HUES64 (cell line): Measurements from ENCODE around the gene FAM219B.
"Not testable (repeated sequence)": the region's sequence is repeated elsewhere in the genome, so short reads cannot be mapped to it uniquely, and the experiment has no call there.

Experiments
- H3K27ac ChIP-seq: 2 replicates; pipeline ENCODE4 v1.7.0; 2013; ENCODE audit warnings: low read depth, low read length, inconsistent platforms
- H3K27me3 ChIP-seq: 2 replicates; pipeline ENCODE4 v1.6.1; 2013; ENCODE audit warnings: mild to moderate bottlenecking, low read length; ENCODE audit not compliant: insufficient read depth
- H3K36me3 ChIP-seq: 2 replicates; pipeline ENCODE4 v1.6.1; 2013; ENCODE audit warnings: mild to moderate bottlenecking, low read length; ENCODE audit not compliant: insufficient read depth
- H3K4me1 ChIP-seq: 2 replicates; pipeline ENCODE4 v1.6.1; 2013; ENCODE audit warnings: mild to moderate bottlenecking, low read length, moderate library complexity; ENCODE audit not compliant: insufficient read depth
- H3K4me3 ChIP-seq: 2 replicates; pipeline ENCODE4 v1.5.1; 2013; ENCODE audit warnings: mild to moderate bottlenecking, low read length, moderate library complexity
- H3K9ac ChIP-seq: 2 replicates; pipeline ENCODE4 v1.6.1; 2013; ENCODE audit warnings: mild to moderate bottlenecking, low read depth, low read length
- H3K9me3 ChIP-seq: 2 replicates; pipeline ENCODE4 v1.6.1; 2013; ENCODE audit warnings: low read depth, low read length; ENCODE audit not compliant: insufficient read depth
- WGBS: fragments of 150-250, 120-280 bp; methylation state at CpG from one replicate; pipeline ENCODE4 v1.1.7; 2013; ENCODE audit warnings: missing lambda C conversion rate; 5-methylcytosine and 5-hydroxymethylcytosine counted together

FAM219B gene

DNA sequence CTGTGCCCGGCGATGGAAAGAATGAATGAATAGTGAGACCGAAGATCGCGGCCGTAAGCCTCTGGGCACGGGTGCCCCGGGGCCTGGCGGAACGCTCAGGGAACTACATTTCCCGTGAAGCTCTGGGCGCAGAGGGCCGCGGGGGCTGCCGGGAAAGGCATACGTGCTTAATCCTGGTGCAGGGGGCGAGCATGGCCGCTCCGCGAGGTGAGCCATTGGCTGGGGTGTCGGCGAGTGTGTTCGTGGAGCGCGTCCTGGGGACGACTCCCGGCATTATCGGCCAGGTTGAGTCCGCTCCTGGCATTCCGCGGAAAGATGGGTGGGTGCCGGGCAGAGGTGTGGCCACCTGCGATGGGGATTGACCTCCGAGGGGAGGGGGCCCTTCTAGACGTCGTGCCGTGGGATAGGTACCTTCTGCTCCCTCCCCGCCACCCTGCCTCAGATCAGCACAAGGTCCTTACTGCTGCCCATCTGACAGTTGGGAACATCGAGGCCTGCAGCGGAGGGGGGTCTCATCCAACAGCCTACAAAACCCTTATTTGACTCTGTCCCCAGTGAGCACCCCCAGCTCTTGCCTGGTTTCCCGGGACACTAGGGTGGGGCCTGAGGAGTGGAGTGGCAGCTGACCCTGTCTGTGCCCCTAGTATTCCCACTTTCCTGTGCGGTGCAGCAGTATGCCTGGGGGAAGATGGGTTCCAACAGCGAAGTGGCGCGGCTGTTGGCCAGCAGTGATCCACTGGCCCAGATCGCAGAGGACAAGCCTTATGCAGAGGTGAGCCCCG lies 16.6 kb downstream of the FAM219B start, which contains the start of gene MPI:
Gene MPI, plus strand, starts transcription at position 160 of the 782 bp plus-strand sequence. Its CDS starts 32 bp downstream, at position 192.
- Histone ChIP-seq H3K27me3 (no peaks in the 10 kb centered on the region), H3K9ac (peak within 1 kb of the TSS; percentile 93), H3K36me3 (peaks cover 28% of the 10 kb centered on the region), H3K9me3 (no peaks in the 10 kb centered on the region), H3K27ac (no peak within 1 kb of the TSS), H3K4me1 (no peaks in the 10 kb centered on the region), H3K4me3 (peak within 1 kb of the TSS; percentile 75)
- WGBS, result 3% methylated on average over 47 of the region's 47 CpGs

DNA sequence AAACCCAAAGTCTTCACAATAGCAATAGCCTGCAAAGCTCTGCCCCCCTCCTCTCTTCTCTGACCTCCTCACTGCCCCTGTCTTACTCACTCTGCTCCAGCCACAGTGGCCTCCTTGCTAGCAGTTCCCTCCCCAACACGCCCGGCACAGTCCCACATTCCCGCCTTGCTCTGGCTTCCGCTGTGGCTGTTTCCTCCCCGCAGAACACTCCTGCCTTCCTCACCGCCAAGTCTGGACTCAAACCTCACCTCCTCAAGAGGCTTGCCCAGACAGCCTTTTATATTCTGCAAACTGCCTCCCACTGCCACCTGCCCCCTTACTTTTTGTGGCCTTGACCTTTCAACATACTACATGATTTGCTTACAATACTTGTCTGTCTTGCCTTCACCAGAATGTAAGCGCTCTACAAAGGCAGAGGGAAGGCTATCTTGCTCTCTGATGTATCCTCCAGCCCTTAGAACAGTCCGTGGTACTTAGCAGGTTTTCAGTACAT lies 17.2 kb downstream of the FAM219B start:
- Histone ChIP-seq H3K27ac (no peak overlapping the region), H3K36me3 (peaks cover 28% of the 10 kb centered on the region), H3K9ac (peak overlapping the region; percentile 41), H3K9me3 (no peaks in the 10 kb centered on the region), H3K4me1 (no peaks in the 10 kb centered on the region), H3K4me3 (peak overlapping the region; percentile 75), H3K27me3 (no peaks in the 10 kb centered on the region)
- WGBS, result 27% methylated on average over 8 of the region's 8 CpGs

DNA sequence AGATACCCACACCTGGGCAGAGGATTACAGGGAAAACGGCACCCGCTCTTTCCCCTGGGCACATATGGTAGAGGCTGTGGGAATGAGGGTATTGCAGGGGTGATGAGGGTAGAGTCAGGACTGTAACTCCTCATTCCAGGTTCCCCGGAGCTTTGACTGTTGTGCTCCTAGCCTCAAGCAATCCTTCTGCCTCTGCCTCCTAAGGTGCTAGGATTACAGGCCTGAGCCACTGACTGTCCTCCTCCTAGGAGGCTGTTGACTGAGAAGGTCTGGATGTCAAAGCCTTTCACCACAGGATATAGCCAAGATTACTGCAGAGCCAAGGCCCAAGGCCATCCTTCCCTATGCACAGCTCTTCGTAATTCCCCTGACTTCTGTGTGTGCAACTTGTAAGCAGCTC lies 17.9 kb downstream of the FAM219B start:
- Histone ChIP-seq H3K9ac (no peak overlapping the region), H3K27me3 (no peaks in the 10 kb centered on the region), H3K9me3 (no peaks in the 10 kb centered on the region), H3K4me1 (no peaks in the 10 kb centered on the region), H3K27ac (no peak overlapping the region), H3K36me3 (peaks cover 27% of the 10 kb centered on the region), H3K4me3 (no peak overlapping the region; the same call in 1 of the 2 replicates)
- 95% methylated on average over 4 of the region's 4 CpGs for WGBS

DNA sequence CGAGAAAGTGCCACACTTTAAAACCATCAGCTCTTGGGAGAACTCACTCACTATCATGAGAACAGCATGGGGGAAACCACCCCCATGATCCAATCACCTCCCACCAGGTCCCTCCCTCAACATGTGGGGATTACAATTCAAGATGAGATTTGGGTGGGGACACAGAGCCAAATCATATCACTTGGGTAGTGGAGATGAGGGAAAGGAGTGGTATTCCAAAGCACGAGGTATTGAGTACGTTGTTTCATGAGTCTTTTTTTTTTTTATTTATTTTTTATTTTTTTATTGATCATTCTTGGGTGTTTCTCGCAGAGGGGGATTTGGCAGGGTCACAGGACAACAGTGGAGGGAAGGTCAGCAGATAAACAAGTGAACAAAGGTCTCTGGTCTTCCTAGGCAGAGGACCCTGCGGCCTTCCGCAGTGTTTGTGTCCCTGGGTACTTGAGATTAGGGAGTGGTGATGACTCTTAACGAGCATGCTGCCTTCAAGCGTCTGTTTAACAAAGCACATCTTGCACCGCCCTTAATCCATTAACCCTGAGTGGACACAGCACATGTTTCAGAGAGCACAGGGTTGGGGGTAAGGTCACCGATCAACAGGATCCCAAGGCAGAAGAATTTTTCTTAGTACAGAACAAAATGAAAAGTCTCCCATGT lies 19.0 kb downstream of the FAM219B start:
- not testable (repeated sequence) for H3K9me3 ChIP-seq, H3K27ac ChIP-seq, H3K9ac ChIP-seq, H3K27me3 ChIP-seq, H3K4me1 ChIP-seq, H3K4me3 ChIP-seq
- WGBS, result 100% methylated on average over 2 of the region's 10 CpGs
- H3K36me3 ChIP-seq, result peaks cover 17% of the 10 kb centered on the region

DNA sequence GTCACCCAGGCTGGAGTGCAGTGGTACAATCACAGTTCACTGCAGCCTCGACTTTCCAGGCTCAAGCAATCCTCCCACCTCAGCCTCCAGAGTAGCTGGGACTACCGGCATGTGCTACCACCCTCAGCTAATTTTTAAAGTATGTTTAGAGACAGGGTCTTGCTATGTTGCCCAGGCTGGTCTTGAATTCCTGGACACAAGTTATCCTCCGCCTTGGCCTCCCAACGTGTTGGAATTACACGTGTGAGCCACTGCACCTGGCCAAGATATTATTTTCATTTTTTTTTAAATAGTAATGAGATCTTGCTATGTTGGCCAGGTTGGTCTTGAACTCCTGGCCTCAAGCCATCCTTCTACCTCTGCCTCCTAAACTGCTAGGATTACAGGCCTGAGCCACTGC lies 21.2 kb downstream of the FAM219B start:
- 92% methylated on average over 4 of the region's 5 CpGs for WGBS
- peaks cover 15% of the 10 kb centered on the region for H3K9me3 ChIP-seq
- no peak overlapping the region for H3K27ac ChIP-seq
- H3K27me3 ChIP-seq, result no peaks in the 10 kb centered on the region
- H3K4me1 ChIP-seq, result no peaks in the 10 kb centered on the region
- no peaks in the 10 kb centered on the region for H3K36me3 ChIP-seq
- no peak overlapping the region for H3K9ac ChIP-seq
- H3K4me3 ChIP-seq, result no peak overlapping the region

DNA sequence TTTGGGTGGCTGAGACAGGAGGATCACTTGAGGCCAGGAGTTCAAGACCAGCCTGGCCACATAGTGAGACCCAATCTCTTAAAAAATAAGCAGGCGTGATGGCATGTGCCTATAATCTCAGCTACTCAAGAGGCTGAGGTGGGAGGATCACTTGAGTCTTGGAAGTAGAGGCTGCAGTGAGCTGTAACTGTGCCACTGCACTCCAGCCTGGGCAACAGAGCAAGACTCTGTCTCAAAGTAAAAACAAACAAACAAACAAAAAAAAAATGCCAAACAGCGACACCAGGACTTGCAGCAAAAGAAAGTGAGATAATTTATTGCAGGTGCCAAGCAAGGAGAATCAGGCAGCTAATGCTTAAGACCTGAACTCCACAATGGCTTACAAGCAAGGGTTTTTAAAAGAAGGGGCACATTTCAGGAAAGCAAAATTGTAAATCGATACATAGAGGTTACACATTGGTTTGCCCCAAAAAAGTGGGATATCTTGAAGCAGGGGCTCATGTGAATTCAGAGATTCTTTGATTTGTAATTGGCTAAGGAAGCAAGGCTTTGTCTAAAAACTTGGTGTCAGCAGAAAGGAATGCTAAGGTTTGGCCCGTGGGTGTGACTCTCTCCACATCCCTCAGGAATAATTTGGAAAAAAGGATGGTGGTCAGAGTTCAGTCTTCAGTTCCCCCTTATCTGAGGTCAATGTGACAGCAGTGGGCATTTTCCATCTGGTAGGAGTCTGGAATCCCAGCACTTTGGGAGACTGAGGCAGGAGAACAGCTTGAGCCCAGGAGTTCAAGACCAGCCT lies 22.0 kb downstream of the FAM219B start:
- Histone ChIP-seq H3K4me1 (no peaks in the 10 kb centered on the region), H3K9ac (no peak overlapping the region), H3K4me3 (no peak overlapping the region), H3K27me3 (no peaks in the 10 kb centered on the region), H3K36me3 (no peaks in the 10 kb centered on the region), H3K9me3 (peaks cover 15% of the 10 kb centered on the region), H3K27ac (no peak overlapping the region)
- 80% methylated on average over 4 of the region's 4 CpGs for WGBS

DNA sequence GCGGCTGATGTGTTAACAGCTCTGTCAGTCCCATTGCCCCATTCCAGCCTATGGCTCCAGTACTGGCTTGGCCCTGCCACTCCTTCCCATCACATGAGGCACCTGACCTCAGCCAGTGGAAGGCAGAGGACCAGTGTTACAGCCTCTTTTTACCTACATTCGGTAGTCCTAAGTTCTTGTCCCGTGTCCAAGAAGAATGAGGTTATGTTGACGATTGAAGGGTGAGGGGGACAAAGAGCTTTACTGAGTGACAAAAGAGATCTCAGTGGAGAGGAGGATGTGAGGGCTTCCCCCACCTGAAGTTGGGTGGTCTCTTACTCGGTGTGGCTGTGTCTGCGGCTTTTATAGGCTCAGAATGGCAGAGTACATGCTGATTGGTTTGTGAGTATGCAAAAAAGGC lies 24.1 kb downstream of the FAM219B start:
- 91% methylated on average over 6 of the region's 6 CpGs for WGBS
- H3K4me1 ChIP-seq, result no peaks in the 10 kb centered on the region
- no peaks in the 10 kb centered on the region for H3K27me3 ChIP-seq
- no peak overlapping the region for H3K9ac ChIP-seq
- peaks cover 15% of the 10 kb centered on the region for H3K9me3 ChIP-seq
- no peak overlapping the region for H3K27ac ChIP-seq
- H3K4me3 ChIP-seq, result no peak overlapping the region
- H3K36me3 ChIP-seq, result no peaks in the 10 kb centered on the region

DNA sequence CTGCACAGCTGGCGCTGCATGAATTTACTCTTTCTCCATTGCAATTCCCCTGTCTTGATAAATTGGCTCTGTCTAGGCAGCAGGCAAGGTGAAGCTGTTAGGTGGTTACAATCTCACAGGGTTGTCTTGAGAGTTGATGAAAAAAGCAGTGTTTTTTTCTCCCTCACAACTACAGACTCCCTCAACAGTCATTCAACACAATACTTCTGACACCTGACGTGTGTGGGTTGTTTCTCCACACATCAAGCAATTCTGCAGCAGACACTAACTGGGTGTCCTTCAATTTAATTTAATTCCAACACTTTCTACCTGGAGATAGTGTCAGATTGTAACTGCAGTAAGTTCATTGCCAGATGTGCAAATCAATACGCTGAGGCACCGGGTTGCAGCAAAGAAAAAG lies 28.4 kb downstream of the FAM219B start:
- no peaks in the 10 kb centered on the region for H3K36me3 ChIP-seq
- 75% methylated on average over 4 of the region's 4 CpGs for WGBS
- H3K4me1 ChIP-seq, result no peaks in the 10 kb centered on the region
- no peak overlapping the region for H3K27ac ChIP-seq
- H3K27me3 ChIP-seq, result no peaks in the 10 kb centered on the region
- no peak overlapping the region for H3K9ac ChIP-seq
- H3K4me3 ChIP-seq, result no peak overlapping the region
- peaks cover 15% of the 10 kb centered on the region for H3K9me3 ChIP-seq

DNA sequence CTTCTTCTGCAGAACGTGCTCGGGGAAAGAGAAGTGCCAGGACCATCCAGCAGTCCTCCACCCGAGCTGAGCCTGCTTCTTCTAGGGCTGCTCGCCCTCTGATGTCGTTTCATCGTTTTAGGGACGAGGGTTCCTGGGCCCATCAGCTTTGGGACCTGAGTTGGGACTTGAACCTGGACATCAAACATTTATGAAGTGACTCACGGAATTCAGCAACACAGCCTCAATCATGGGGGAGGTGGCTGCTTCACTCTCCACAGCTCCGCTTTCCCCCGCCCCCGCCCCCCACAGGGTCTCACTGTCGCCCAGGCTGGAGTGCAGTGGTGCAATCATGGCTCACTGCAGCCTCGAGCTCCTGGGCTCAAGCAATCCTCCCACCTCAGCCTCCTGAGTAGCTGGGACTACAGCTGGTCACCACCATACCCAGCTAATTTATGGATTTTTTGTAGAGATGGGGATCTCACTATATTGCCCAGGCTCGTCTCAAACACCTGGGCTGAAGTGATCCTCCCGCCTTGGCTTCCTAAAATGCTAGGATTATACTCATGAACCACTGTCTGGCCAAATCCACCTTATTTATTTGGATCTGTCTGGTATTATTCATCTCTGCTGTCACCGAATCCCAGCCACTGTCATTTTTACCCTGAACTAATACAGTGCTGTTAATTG lies 32.8 kb downstream of the FAM219B start:
- Histone ChIP-seq H3K9ac (0 out of 2 replicates have a peak overlapping the region, but pooled peaks have one; percentile 8), H3K36me3 (no peaks in the 10 kb centered on the region; the same call in 1 of the 2 replicates)
- WGBS, result 29% methylated on average over 15 of the region's 16 CpGs

DNA sequence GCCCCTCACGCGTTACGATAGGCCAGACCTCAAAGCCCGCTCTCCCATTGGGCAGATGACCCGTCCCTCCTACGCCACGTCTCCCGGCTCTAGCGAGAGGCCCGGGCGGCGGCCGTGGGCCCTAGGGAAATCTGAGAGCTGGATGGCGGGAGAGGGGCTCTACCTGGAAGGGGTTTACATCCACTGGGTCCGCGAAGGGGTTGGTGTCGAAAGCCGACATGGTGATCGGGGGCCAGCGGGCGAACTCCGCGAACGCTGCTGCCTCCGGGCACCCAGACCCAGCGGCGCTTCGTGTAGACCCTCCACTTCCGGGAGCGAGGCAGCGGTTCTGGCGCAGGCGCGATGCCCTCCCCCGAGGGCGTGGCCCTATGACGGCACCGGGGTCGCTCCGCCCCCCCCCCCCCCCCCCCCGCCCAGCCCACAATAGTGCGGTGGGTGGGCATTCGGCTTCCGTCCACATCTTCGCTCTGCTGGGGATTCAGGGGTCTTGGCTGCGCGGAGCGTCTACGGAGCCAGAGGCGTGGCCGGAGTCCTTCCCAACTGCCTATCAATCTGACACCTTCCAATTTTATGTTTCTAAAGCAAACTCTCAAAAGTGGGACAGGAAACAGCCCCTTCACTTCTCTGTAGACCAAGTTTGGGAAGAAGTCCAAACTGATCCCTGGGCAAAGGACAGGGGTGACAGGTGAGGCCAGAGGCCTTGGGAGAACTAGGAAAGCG lies 33.5 kb downstream of the FAM219B start, which contains the start of gene SCAMP2:
Gene SCAMP2, minus strand, starts transcription at position 330 of the 720 bp plus-strand sequence. Its CDS starts 110 bp downstream, at position 220.
- 1% methylated on average over 42 of the region's 52 CpGs for WGBS
- no peaks in the 10 kb centered on the region for H3K27me3 ChIP-seq
- peak within 1 kb of the TSS; percentile 93 for H3K4me3 ChIP-seq
- peak within 1 kb of the TSS; percentile 88 for H3K27ac ChIP-seq
- H3K4me1 ChIP-seq, result peaks cover 9% of the 10 kb centered on the region; the same call in 1 of the 2 replicates
- 0 out of 2 replicates have a peak, but pooled peaks cover under 1% of the 10 kb centered on the region for H3K9me3 ChIP-seq
- peak within 1 kb of the TSS; percentile 92 for H3K9ac ChIP-seq
- H3K36me3 ChIP-seq, result peaks cover 2% of the 10 kb centered on the region

More for the DNA sequence above, 32.8 kb downstream of the FAM219B start:
- Histone ChIP-seq H3K4me3 (peak overlapping the region; percentile 93), H3K4me1 (peaks cover 9% of the 10 kb centered on the region; the same call in 1 of the 2 replicates), H3K27ac (peak overlapping the region; percentile 38; the same call in 1 of the 2 replicates), H3K9me3 (no peaks in the 10 kb centered on the region), H3K27me3 (no peaks in the 10 kb centered on the region)
